Fibroblast of skin of abdomen (primary cell): ENCODE data around the gene PWP2. TPM values are rescaled to one million over a fixed set of nuclear protein-coding genes. Genes with fewer than 3 reads are reported as not detected.
"Not testable (repeated sequence)": the region's sequence is repeated elsewhere in the genome, so short reads cannot be mapped to it uniquely, and the experiment has no call there.

ENCODE experiments used
- DNase-seq: peaks from one replicate; pipeline ENCODE4 v3.0.0-alpha.2; 2013
- polyA plus RNA-seq, 2 experiments: library from polyadenylated mRNA; unstranded; fragments of 120-200 nt; gene quantifications; one replicate each; pipeline ENCODE4 v1.2.1, GENCODE V29; 2013; ENCODE audit not compliant: insufficient read length in 2 of 2

Gene PWP2
- polyA plus RNA-seq (2013, experiment 1 of 2; ENCODE audit: insufficient read length), result 11.4 TPM
- 11.1 TPM for polyA plus RNA-seq (2013, experiment 2 of 2; ENCODE audit: insufficient read length)

DNA sequence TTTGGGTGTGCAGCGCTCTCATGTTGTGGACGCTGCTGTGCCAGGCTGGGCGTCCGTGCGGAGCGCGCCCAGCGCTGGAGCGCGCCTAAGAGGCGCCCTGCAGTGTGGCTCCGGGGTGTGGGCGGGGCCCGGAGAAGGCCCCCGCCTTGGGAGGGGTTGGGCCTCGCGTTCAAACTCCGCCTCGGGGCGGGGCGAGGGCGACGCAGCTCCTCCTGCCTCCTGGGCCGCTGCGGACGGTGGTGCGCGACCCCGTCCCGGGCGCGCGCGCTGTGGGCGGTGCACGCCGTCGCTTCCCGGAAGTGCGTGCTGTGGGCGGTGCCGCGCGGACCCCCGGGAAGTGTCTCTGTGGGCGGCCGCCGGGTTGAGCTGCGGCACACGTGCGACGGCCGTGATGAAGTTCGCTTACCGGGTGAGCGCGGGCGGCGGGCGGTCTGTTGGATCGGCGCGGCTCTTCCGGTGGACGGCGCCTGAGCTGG, at the start of gene PWP2:
Gene PWP2 (plus strand): TSS at position 374 of the 476 bp plus-strand sequence. CDS start 18 bp downstream, at position 392.
- DNase-seq, result not testable (repeated sequence)

DNA sequence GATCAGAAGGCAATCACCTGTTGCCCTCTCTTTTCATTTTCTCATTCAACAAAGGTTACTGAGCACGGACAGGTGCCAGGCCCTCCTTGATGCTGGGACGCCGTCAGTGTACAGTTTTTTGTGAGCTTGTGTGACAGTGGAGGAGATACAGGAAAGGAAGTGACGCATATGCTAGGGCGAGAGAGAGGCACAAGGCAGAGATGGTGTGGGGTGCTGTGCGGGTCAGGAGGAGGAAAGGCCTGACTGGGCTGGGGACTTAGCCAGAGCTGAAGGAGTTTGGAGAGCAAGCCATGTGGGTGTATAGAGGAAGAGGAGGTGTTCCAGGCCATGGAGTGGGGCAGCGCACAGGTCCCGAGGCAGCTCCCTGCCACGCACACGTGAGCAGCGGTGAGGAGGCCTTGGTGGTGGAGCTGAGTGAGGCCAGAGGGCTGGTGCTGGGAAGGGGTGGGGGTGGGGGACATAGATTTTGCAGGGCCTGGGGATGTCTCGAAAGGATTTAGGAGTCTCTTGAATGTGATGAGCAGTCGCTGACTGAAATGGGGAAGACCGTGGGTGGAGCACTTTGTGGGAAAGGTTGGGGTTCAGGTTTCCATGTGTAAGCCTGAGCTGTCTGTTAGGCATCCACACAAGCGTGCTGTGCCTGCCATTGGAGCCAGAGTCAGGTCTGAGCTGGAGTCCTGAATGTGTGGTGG, 49.1 kb upstream of the PWP2 start:
- DNase-seq, result no peak

DNA sequence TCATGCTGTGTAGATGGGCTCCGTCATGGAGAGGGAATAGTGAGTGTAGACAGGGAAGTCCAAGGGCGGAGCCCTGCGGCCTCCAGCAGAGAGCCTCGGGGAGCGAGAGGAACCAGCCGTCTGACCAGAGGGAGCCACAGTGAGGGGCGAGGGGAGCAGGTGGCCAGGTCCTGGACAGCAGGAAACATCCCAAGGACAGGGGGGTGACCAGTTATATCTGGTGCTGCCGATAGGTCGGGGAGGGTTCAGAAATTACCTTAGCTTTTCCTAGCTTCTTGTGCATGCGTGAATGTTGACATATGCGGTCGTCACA, 48.6 kb upstream of the PWP2 start:
- no peak for DNase-seq

DNA sequence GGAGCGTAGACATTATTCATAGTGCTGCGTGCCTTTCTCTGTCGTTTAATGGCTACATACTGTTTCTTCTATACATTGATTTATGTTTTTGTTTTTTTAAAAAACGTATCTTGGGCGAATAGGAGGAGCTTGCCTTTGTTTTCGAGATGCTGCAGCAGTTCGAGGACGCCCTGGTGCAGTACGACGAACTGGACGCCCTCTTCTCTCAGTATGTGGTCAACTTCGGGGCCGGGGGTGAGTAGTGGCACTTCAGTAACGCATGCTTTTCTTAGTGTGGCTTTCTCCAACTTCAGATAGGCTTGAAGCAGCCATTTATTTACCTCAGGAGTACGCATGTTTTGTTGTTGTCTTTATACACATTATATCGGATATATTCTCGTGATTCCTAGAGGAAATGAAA, 48.2 kb upstream of the PWP2 start:
- DNase-seq, result no peak

DNA sequence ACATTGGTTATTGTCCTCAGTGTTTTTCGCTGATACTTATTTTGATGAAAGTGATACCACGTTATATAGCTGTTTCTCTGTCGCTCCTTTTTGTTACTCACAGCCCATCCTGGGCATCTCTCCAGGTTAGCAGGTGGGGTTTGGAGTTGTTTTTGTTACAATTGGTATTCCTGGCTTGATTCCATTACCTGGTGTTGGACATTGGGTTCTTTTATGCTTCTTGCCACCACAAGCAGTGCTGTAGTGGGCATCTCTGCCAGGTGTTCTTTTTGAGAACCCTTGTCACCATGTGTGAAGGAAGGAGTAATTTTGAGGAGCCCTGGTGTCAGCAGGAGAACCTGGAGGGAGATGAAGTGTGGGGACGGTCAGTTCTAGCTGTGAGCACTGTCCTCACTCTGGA, 47.5 kb upstream of the PWP2 start:
- no peak for DNase-seq

DNA sequence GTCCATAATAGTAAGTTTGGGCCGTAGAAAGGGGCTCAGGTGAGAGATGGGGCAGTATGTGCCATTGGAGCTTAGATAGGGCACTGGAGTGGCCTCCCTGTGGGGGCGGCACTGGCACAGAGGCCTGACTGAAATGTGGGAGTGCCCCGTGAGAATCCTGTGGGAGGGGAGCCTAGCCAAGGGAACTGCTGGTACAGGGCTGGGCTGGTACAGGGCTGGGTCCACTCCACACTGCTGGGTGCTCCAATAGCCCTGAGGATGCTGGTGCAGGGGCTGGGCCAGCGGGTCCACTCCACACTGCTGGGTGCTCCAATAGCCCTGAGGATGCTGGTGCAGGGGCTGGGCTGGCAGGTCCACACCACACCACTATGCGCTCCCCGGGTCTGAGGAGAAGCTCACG, 44.8 kb upstream of the PWP2 start:
- no peak for DNase-seq

DNA sequence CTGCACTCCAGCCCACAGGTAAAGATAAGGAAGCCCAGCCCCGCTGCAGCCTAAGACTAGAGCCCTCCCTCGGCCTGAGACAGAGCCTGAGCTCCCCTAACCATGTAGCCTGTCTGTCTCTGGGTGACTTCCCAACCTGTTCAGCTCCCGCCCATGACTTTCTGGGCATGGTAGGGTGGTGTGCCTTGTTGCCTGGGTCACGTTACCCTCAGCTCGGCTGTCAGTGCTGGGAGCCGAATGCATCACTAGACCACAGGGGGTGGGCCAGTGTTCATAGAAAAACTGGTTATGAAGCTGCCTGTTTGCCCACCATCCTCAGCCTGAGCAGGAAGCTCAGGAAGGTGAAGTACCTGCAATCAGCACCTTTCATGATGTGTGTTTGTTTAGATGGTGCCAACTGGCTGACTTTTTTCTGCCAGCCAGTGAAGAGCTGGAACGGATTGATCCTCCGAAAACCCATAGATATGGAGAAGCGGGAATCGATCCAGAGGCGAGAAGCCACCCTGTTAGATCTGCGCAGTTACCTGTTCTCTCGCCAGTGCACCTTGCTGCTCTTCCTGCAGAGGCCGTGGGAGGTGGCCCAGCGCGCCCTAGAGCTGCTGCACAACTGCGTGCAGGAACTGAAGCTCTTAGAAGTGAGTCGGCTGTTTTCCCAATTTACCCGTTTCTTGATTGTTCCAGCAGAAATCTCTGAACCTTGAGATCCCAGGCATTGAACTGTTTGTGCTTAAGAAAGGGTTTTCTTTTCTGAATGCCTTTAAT, 43.9 kb upstream of the PWP2 start:
- no peak for DNase-seq

DNA sequence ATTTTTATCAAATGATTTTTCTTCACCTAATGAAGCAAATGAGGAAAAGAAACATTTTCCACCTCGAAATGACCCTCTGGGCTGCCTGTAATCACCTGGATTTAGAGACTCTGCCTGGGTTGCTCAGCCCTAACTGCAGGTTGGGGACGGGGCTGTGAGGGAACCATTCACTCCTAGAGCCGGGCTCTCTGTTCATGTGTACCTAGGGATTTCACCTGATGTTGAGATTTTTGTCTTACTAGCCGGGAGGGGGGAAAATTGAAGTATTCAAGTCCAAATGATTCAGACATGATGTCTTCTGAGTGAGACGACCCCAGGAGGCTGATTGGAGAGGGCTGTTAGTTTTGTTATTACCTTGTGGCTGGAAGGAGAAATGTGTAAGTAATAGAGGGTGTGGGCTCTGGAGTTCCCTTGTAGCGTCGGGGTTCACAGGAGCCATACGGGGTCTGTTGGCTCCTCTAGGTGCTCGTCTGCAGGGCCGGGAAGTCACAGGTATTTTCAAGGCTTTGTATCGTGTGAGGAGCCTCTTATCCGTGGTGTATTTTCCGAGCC, 42.3 kb upstream of the PWP2 start:
- no peak for DNase-seq

DNA sequence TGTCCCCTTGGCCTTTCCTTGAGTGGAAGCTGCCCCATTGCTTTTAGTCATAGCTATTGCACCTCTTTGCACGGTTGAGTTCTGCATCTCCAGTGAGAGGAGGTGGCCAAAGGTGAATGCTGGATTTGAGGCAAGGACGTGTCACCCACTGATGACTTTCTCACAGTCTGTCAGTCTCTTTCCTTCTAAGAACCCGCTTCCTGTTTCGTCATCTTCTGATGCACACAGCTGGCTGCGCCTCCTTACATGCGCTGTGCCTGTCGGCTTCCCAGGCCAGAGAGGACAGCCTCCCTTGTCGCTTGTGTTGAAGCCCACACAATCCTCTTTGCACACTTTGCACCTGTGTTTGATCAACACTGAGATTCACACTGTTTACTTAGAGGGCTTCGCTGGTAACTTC, 41.8 kb upstream of the PWP2 start:
- DNase-seq, result peak; percentile 2

DNA sequence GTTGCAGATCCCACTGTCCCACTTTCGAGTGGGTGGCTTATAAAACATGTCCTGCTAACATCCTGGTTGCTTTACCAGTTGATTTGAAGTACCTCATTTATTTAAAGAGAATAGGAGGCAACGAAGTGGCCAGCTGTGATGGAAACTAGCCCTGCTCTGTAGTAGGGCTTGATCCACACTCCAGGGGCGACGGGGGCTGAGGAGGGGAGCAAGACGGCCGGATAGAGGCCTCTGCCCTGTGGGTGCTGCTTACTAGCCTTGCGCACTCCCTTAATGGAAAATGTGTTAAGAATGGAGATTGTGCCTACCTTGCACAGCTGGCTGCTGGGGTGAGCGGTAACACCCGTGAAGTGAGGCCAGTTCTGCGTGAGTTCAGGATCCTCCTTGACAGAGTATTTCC, 41.1 kb upstream of the PWP2 start:
- DNase-seq, result no peak

DNA sequence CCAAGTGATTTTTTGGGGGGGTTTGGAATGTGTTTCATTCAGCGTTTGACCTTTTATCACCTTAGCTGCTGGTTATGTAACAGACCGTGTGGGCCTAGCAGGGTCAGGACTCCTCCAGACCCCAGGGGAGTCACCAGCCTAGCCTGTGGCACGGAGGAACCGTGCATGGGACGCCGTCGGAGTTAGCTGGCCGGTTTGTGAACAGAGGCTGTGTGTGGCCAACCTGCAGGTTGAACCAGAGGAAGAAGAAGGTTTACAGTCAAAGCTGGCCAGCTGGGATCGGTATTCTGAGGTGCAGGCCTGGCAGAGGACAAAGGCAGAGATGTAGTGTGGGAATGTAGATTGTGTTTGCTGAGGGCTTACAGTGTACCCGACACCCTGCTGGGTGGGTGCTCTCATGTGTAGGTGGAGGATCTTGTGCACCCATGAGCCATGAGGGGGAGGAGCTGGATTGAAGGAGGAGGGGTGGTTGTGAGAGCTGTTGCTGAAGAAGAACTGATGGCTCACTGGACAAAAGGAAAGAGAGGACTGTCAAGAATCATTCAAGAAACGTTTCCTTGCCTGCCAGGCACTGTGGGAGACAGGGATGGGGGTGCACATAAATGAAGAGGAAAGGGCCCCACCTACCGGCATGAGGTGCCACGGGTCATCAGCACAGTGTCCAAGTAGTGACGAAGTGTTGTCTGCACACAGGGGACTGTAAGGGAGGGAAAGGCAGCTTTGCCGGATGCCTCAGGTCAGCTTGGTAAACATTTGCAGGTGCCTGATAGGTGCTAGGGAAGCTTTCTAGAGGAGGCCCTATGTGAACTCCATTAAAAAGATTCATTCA, 40.0 kb upstream of the PWP2 start:
- no peak for DNase-seq

DNA sequence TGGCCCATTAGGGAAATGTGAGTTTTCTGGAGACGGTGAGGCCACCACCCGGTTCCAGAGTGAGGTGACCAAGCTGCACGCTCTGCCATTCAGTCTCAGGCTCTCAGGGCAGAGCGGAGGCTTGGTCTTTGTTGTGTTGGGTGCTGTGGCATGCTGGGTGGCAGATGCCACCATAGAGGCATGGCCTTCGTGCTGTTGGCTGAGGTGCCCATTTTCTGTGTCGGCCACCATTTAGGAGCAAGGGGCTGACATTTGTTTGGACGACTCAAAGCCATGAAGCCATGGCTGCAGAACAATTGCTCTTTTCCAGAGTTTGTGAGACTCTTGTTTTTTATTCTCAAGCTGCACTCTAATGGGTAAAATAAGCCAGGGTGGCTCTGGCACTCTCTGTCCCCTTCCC, 36.8 kb upstream of the PWP2 start:
- DNase-seq, result no peak

DNA sequence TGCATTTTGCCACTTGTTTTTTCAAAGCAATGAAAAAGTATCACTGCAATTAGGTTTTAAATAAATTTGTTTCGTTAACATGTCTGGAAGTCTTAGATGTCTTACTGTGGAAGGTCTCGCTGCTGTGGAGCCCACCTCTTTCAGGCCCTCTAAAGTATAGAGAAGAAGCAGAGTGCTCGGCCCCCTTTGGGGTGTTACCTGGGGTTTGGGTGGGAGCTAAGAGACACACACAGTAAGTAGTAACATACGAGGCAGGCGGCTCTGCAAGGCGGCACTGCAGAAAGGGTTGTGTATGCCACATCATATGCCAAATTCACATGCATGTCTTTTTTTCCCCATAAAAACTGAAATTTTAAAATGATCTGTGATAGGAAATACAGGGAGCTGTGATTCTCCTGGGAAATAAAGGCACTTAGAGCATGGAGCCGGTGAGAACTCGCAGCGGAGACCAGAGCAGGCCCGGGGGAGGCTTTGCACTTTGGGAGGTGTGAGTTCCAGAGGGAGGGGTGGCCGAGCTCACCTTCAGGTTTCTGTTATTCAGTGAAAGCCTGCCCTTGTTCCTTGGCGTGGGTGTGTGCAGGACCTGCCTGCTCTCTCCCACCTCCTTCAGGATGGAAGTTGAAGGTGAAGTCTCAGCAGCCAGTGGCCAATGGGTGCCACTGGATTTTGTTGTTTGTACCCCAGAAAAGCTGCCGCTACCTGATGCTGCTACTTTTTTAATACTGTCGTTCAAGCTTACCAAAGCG, 35.7 kb upstream of the PWP2 start:
- no peak for DNase-seq

DNA sequence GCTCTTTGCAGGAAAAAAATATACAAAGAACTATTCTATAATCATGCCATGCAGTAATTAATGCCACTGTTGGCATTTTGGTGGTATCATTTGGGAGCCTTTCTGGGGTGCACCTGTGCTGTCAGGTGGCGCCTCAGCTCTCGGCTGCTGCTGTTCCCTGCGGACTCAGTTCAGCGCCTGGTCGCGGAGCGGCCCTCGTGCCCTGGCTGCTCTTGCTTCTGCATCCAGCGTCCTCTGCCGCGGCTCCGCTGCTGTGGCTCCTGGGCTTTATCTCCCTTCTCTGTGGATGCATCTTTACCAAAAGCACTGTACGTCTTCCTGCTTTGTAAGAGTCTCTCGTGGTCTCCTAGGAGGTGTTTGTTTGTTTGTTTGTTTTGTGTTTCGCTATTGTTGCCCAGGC, 35.1 kb upstream of the PWP2 start:
- no peak for DNase-seq

DNA sequence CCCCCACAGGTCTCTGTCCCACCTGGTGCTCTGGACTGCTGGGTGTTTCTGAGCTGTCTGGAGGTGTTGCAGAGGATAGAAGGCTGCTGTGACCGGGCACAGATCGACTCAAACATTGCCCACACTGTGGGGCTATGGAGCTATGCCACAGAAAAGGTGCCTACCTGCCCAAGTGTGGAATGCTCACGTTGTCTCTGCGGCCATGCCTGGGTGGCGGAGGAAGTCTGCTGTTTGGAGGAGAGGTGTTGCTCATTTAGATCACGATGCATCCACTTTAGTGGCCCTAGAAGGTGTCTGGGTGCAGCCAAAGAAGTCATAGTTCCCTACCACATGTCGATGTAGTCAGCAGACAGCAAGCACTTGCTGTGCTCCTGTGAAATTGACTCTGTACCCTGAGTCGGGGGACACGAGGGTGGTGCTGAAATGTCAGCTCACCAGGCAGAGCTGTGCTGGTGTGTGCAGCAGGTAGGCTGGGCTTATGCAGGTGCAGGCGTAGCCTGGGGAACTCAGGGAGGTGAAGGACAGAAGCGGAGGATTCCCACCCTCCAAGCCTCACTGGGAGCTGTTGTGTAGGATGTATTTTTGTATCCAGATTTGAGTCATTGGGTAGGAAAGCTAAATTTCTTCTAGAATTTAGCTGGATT, 32.8 kb upstream of the PWP2 start:
- no peak for DNase-seq

DNA sequence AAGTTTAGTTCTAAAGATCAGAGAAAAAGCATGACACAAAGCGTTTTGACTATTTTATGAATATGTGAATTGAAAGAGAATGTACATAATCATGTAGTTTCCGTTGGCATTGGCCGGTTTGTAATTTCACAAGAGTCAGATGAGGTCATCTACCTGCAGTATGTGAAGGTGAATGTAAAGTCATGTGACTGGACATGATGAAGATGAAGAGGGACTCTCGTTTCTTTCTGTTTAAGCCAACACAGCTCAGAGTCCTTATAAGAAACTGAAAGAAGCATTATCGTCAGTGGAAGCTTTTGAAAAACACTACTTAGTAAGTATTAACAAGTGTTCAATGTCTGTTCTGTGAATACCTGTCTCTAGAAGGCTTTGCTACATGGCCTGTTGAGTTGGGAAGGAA, 30.9 kb upstream of the PWP2 start:
- DNase-seq, result no peak

DNA sequence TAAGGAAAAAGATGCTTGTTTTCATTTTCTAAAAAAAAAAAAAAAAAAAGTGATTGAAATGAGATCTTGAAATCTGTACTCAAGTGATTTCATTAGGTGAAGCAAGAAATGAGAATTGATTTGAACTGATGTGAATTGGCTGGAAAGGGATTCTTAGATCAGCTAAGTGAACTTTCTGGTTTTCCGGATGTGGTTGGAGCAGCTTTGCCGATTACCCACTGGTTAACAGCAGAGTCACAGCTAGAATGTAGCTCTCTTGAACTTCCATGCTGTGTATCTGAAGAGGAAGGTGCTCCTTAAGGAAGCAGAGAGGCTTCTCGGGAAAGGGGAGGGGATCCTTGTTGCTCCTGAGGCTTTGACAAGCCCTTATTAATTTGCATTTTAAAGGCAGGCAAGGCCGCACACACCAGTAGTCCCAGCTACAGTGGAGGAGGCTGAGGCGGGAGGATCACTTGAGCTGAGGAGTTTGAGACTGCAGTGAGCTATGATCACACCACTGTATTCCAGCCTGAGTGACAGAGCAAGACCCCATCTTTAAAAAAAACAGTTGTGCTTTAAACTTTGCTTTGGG, 28.7 kb upstream of the PWP2 start:
- DNase-seq, result no peak

DNA sequence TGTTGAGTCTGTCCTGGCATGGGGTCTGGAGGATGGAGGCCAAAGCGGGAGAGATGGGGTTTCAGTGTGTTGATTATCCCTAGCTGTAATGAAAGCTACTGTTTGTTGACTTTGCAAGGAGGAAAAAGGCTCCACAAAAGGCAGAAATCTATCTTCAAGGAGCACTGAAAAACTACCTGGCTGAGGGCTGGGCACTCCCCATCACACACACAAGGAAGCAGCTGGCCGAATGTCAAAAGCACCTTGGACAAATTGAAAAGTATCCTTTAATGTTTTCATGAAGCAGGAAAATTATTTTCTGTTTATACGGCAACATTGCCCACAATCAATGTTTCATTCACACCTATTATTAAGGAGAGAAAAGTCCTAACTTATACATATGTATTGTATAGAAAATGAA, 27.8 kb upstream of the PWP2 start:
- no peak for DNase-seq

DNA sequence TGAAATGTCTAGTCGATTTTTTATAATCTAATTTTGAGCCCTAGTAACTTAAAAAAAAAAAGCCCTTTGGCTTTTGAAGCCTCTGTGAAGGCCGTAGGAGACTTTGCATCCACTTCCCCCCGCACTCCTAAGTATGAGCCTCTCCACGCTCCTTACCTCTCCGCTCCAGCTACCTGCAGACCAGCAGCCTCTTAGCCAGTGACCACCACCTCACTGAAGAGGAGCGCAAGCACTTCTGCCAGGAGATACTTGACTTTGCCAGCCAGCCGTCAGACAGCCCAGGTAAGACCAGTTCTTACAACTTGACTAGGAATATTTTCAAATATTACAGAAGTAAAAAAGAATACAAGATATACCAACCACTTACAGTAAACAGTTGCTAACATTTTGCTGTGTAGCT, 27.4 kb upstream of the PWP2 start:
- DNase-seq, result no peak

DNA sequence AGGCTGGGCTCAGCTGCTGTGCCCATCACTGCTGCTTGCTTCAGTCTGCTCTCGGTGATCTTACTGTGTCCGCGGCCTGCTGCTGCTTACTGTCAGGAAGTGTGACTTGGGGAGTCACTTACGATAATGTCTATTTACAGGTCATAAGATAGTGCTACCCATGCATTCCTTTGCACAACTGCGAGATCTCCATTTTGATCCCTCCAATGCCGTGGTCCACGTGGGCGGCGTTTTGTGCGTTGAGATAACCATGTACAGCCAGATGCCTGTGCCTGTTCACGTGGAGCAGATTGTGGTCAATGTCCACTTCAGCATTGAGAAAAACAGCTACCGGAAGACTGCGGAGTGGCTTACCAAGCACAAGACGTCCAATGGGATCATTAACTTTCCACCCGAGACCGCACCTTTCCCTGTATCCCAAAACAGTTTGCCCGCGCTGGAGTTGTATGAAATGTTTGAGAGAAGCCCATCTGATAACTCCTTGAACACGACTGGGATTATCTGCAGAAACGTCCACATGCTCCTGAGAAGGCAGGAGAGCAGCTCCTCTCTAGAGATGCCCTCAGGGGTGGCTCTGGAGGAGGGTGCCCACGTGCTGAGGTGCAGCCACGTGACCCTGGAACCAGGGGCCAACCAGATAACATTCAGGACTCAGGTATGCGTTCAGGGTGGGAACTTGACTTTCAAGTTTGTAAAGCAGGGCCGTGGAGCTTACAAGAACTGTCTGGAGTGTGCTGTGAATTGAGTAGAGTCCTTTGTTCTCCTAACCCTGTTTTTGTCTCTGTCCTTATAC, 24.4 kb upstream of the PWP2 start:
- no peak for DNase-seq
